H1 (cell line): ENCODE results near the gene NKTR. TPM values are rescaled to one million over a fixed set of nuclear protein-coding genes. Genes with fewer than 3 reads are reported as not detected.
A peak's percentile ranks its signal among the peaks of the same experiment; 100 is the strongest.

Source experiments
- CTCF ChIA-PET: fragments of 300-600 bp; sonication (Branson Sonifier 250); formaldehyde crosslinking; loops from one replicate; lab custom pipeline; 2021; ENCODE audit not compliant: partially characterized antibody; lab: Charles Lee
- POLR2A ChIA-PET: fragments of 300-600 bp; sonication (Branson Sonifier 250); formaldehyde crosslinking; loops from one replicate; lab custom pipeline; 2021; ENCODE audit warnings: inconsistent platforms; ENCODE audit not compliant: partially characterized antibody; lab: Charles Lee
- DNase-seq, 2 experiments: peaks; one replicate each; pipeline versions ENCODE4 v3.0.0 to v3.0.0-alpha.2; 2010 to 2022; ENCODE audit warnings: low spot score in 2 of 2, low read depth in 1 of 2, mixed read lengths in 1 of 2
- FAIRE-seq: peaks from 2 replicates; lab custom pipeline; 2011; peaks lifted over from hg19 to GRCh38; lab: Jason Lieb, UNC
- H2AFZ ChIP-seq: 2 replicates; pipeline ENCODE4 v1.8.1; 2012; ENCODE audit warnings: low read length, inconsistent platforms
- H2AK5ac ChIP-seq: 2 replicates; pipeline ENCODE4 v1.6.1; 2013; ENCODE audit warnings: low read depth, low read length
- H2BK120ac ChIP-seq: replicated peaks from 2 replicates; pipeline ENCODE3; 2013; ENCODE audit warnings: low read depth, low read length, inconsistent platforms
- H2BK12ac ChIP-seq: 2 replicates; pipeline ENCODE4 v1.6.1; 2013; ENCODE audit warnings: low read depth, low read length
- H2BK15ac ChIP-seq: 2 replicates; pipeline ENCODE4 v1.6.1; 2013; ENCODE audit warnings: low read length
- H2BK20ac ChIP-seq: 2 replicates; pipeline ENCODE4 v1.6.1; 2013; ENCODE audit warnings: low read length
- H2BK5ac ChIP-seq: 2 replicates; pipeline ENCODE4 v1.6.1; 2013; ENCODE audit warnings: low read depth, low read length
- H3K14ac ChIP-seq: 2 replicates; pipeline ENCODE4 v1.6.1; 2013; ENCODE audit warnings: inconsistent platforms; ENCODE audit not compliant: insufficient read length
- H3K18ac ChIP-seq: 2 replicates; pipeline ENCODE4 v1.6.1; 2013; ENCODE audit warnings: low read length; ENCODE audit errors: extremely low read depth
- H3K23ac ChIP-seq: 2 replicates; pipeline ENCODE4 v1.6.1; 2013; ENCODE audit warnings: inconsistent platforms; ENCODE audit not compliant: insufficient read length
- H3K23me2 ChIP-seq: 2 replicates; pipeline ENCODE4 v1.6.1; 2013; ENCODE audit warnings: low read depth, low read length
- H3K27ac ChIP-seq: 2 replicates; pipeline ENCODE4 v1.6.1; 2011; ENCODE audit warnings: low read depth, low read length, inconsistent platforms
- H3K27me3 ChIP-seq, 4 experiments: replicated peaks in 1 of 4; 1 replicate in 1 of 4; 2 replicates in 3 of 4; pipeline versions ENCODE4 v1.6.1 to v1.8.1; 2011 to 2013; ENCODE audit warnings: low read length in 3 of 4, mild to moderate bottlenecking in 3 of 4, inconsistent platforms in 2 of 4, mixed read lengths in 2 of 4, moderate library complexity in 1 of 4; ENCODE audit not compliant: control insufficient read depth in 3 of 4, insufficient read depth in 3 of 4; ENCODE audit errors: extremely low read depth in 1 of 4
- H3K36me3 ChIP-seq, 4 experiments: 2 replicates each; pipeline versions ENCODE4 v1.6.1 to v1.8.1; 2011 to 2013; ENCODE audit warnings: mild to moderate bottlenecking in 4 of 4, low read length in 3 of 4, moderate library complexity in 2 of 4, control low read depth in 1 of 4, inconsistent platforms in 1 of 4; ENCODE audit not compliant: insufficient read depth in 4 of 4, control insufficient read depth in 2 of 4
- H3K4ac ChIP-seq: replicated peaks from 2 replicates; pipeline ENCODE3; 2013; ENCODE audit warnings: low read length, low read depth, mixed read lengths, inconsistent platforms; ENCODE audit not compliant: insufficient read length
- H3K4me1 ChIP-seq, 4 experiments: replicated peaks in 1 of 4; 1 replicate in 1 of 4; 2 replicates in 3 of 4; pipeline versions ENCODE4 v1.6.1 to v1.8.1; 2011 to 2013; ENCODE audit warnings: low read length in 3 of 4, inconsistent platforms in 2 of 4, mixed read lengths in 1 of 4; ENCODE audit not compliant: insufficient read depth in 4 of 4, control insufficient read depth in 3 of 4
- H3K4me2 ChIP-seq, 2 experiments: 2 replicates each; pipeline versions ENCODE4 v1.6.1 to v1.8.1; 2011 to 2013; ENCODE audit warnings: low read depth in 2 of 2, low read length in 2 of 2, control low read depth in 1 of 2, inconsistent platforms in 1 of 2, mild to moderate bottlenecking in 1 of 2; ENCODE audit not compliant: insufficient read depth in 1 of 2
- H3K4me3 ChIP-seq, 4 experiments: fragments of 200-600, 300-600 bp in 1 of 4; sonication (generic), shearing (Covaris generic), sonication (Bioruptor Twin) in 1 of 4; 2 replicates each; pipeline versions ENCODE4 v1.5.1 to v1.8.1; 2011 to 2016; ENCODE audit warnings: low read length in 4 of 4, low read depth in 3 of 4, control low read depth in 2 of 4, inconsistent platforms in 2 of 4, mild to moderate bottlenecking in 2 of 4, mixed read lengths in 1 of 4, moderate library complexity in 1 of 4; ENCODE audit not compliant: insufficient read depth in 2 of 4; ENCODE audit errors: extremely low read depth in 1 of 4
- H3K56ac ChIP-seq: replicated peaks from 2 replicates; pipeline ENCODE3; 2013; ENCODE audit warnings: low read depth, mild to moderate bottlenecking, mixed read lengths, low read length, inconsistent platforms; ENCODE audit not compliant: insufficient read length
- H3K79me1 ChIP-seq: 2 replicates; pipeline ENCODE4 v1.6.1; 2013; ENCODE audit warnings: low read depth, low read length, control low read depth
- H3K79me2 ChIP-seq, 2 experiments: 2 replicates each; pipeline versions ENCODE4 v1.6.1 to v1.8.1; 2012 to 2013; ENCODE audit warnings: low read length in 2 of 2, mild to moderate bottlenecking in 2 of 2, inconsistent platforms in 1 of 2; ENCODE audit not compliant: insufficient read depth in 2 of 2, control insufficient read depth in 1 of 2
- H3K9ac ChIP-seq, 4 experiments: replicated peaks in 1 of 4; 1 replicate in 1 of 4; 2 replicates in 3 of 4; pipeline versions ENCODE4 v1.6.1 to v1.8.1; 2011 to 2013; ENCODE audit warnings: low read depth in 3 of 4, low read length in 3 of 4, control low read depth in 2 of 4, mild to moderate bottlenecking in 2 of 4, moderate library complexity in 2 of 4, inconsistent platforms in 1 of 4; ENCODE audit errors: extremely low read depth in 1 of 4
- H3K9me3 ChIP-seq, 2 experiments: 2 replicates each; pipeline versions ENCODE4 v1.6.1 to v1.8.1; 2012 to 2013; ENCODE audit warnings: mild to moderate bottlenecking in 2 of 2, moderate library complexity in 2 of 2, control low read depth in 1 of 2, inconsistent platforms in 1 of 2, low read depth in 1 of 2, low read length in 1 of 2, mixed read lengths in 1 of 2; ENCODE audit not compliant: insufficient read depth in 2 of 2
- H4K20me1 ChIP-seq, 2 experiments: replicated peaks in 1 of 2; 2 replicates each; pipeline versions ENCODE3 to v1.8.1; 2011 to 2013; ENCODE audit warnings: inconsistent platforms in 2 of 2, low read length in 2 of 2, mild to moderate bottlenecking in 1 of 2; ENCODE audit not compliant: insufficient read depth in 2 of 2, control insufficient read depth in 1 of 2
- H4K5ac ChIP-seq: 2 replicates; pipeline ENCODE4 v1.6.1; 2013; ENCODE audit warnings: low read length, low read depth, mixed read lengths, inconsistent platforms; ENCODE audit not compliant: insufficient read length
- H4K8ac ChIP-seq: 2 replicates; pipeline ENCODE4 v1.8.0; 2013; ENCODE audit warnings: mild to moderate bottlenecking, moderate library complexity, low read length, inconsistent platforms; ENCODE audit not compliant: insufficient read depth; ENCODE audit errors: extremely low read depth
- H4K91ac ChIP-seq: replicated peaks from 2 replicates; pipeline ENCODE3; 2013; ENCODE audit warnings: low read length, mixed read lengths, inconsistent platforms; ENCODE audit not compliant: insufficient read length
- BCL11A ChIP-seq, 2 experiments: IDR thresholded peaks; one replicate each; pipeline ENCODE4 v1.6.1; 2011; ENCODE audit warnings: low read depth in 2 of 2, low read length in 2 of 2, mild to moderate bottlenecking in 2 of 2
- CBX5 ChIP-seq: fragments of 300-800, 300-1000 bp; sonication (generic); IDR thresholded peaks from 2 replicates; pipeline ENCODE4 v1.7.1; 2016; ENCODE audit warnings: antibody characterized with exemption, low read length, low read depth
- CTBP2 ChIP-seq: IDR thresholded peaks from 2 replicates; pipeline ENCODE4 v1.7.0; 2011; ENCODE audit warnings: borderline replicate concordance, mild to moderate bottlenecking, moderate library complexity, mixed read lengths, low read length; ENCODE audit not compliant: insufficient read depth, insufficient read length
- CTCF ChIP-seq, 3 experiments: IDR thresholded peaks; 1 replicate in 2 of 3; 2 replicates in 1 of 3; pipeline versions ENCODE4 v1.5.1 to v1.6.1; 2011; ENCODE audit warnings: low read length in 3 of 3, mild to moderate bottlenecking in 3 of 3, inconsistent platforms in 2 of 3, low read depth in 1 of 3, moderate library complexity in 1 of 3; ENCODE audit not compliant: insufficient read depth in 1 of 3; ENCODE audit errors: control extremely low read depth in 1 of 3
- MAFK ChIP-seq: IDR thresholded peaks from 2 replicates; pipeline ENCODE4 v1.6.1; 2012; ENCODE audit warnings: low read depth, mild to moderate bottlenecking, improper control_type of control experiment, low read length
- MAX ChIP-seq: IDR thresholded peaks from 2 replicates; pipeline ENCODE4 v1.6.1; 2012; ENCODE audit warnings: inconsistent platforms
- NRF1 ChIP-seq: IDR thresholded peaks from 2 replicates; pipeline ENCODE4 v1.6.1; 2011; ENCODE audit warnings: mild to moderate bottlenecking, low read depth, low read length, improper control_type of control experiment
- RAD21 ChIP-seq, 2 experiments: IDR thresholded peaks in 1 of 2; conservative IDR thresholded peaks in 1 of 2; 2 replicates each; pipeline ENCODE4 v1.6.1; 2011; ENCODE audit warnings: low read depth in 2 of 2, low read length in 2 of 2, improper control_type of control experiment in 1 of 2, inconsistent platforms in 1 of 2, mild to moderate bottlenecking in 1 of 2, moderate library complexity in 1 of 2
- RXRA ChIP-seq: IDR thresholded peaks from 2 replicates; pipeline ENCODE4 v1.6.1; 2011; ENCODE audit warnings: low read depth, mild to moderate bottlenecking, low read length, moderate library complexity; ENCODE audit not compliant: insufficient read depth
- WGBS, 2 experiments: shearing (Covaris generic) in 1 of 2; methylation state at CpG; one replicate each; pipeline versions ENCODE4 v1.1.6 to v1.1.7; 2013 to 2015; ENCODE audit warnings: low lambda C conversion rate in 2 of 2, mixed read lengths in 2 of 2, inconsistent platforms in 1 of 2, low coverage in 1 of 2, missing lambda C conversion rate in 1 of 2; ENCODE audit not compliant: insufficient replicate concordance in 2 of 2, insufficient coverage in 1 of 2, insufficient read length in 1 of 2; ENCODE audit errors: extremely low coverage in 1 of 2, missing lambda C conversion rate in 1 of 2; 5-methylcytosine and 5-hydroxymethylcytosine counted together
- polyA plus RNA-seq, 7 experiments: library from polyadenylated mRNA; depleted of rRNA in 3 of 7; stranded (reverse) in 5 of 7; unstranded in 2 of 7; fragments of >200 nt in 5 of 7; fragments of 200-250 nt in 2 of 7; gene quantifications; 1 replicate in 5 of 7; 2 replicates in 1 of 7; 4 replicates in 1 of 7; pipeline versions ENCODE4 v1.2.1 to v1.2.3, GENCODE V29; 2011 to 2013; ENCODE audit warnings: missing spikeins in 2 of 7, mixed read lengths in 2 of 7
- total RNA-seq: library from RNA; stranded (reverse); fragmentation: NEBNext Ultra II Directional; extraction: Animal tissue kit (Norgen Biotek cat#: 25700); gene quantifications from 2 replicates; pipeline ENCODE4 v1.2.1, GENCODE V29; 2021

Gene NKTR
- total and polyA plus RNA-seq, 2 of the 8 experiments (the other 6 are each of a cell fraction or from before 2014, with no cell fraction given), result 24.1 to 62.2 TPM

GRCh38 chr3:42635111-42635510 lies 34.6 kb downstream of the NKTR start:
- ChIA-PET POLR2A (no interaction called here), CTCF (interaction anchor here (1.0 to 1.1 kb wide), 2 partner anchors 120 to 194 kb away, joined by 3 to 4 read pairs; no protein-coding TSS in a partner anchor)
- Histone ChIP-seq H2BK20ac (no peak overlapping the region), H2BK12ac (no peak overlapping the region), H3K23me2 (no peaks in the 10 kb centered on the region), H2AK5ac (no peak overlapping the region), H3K4ac (no peak overlapping the region), H3K9me3 (no peaks in the 10 kb centered on the region), H3K79me2 (0 out of 4 replicates have a peak, but pooled peaks cover 0 to 4% of the 10 kb centered on the region in 2 experiments), H3K79me1 (no peaks in the 10 kb centered on the region; the same call in 1 of the 2 replicates), H3K27ac (no peak overlapping the region), H3K27me3 (no peaks in the 10 kb centered on the region), H2AFZ (no peak overlapping the region), H4K20me1 (peaks cover 2 to 4% of the 10 kb centered on the region in 2 experiments), H3K23ac (no peak overlapping the region), H2BK120ac (no peak overlapping the region), H3K4me3 (no peak overlapping the region), H3K4me2 (no peak overlapping the region), H3K14ac (no peak overlapping the region), H3K4me1 (peaks cover 0 to 12% (median 9%) of the 10 kb centered on the region in 4 experiments; a peak in 5 of 7 replicates), H3K18ac (no peak overlapping the region), H3K56ac (no peak overlapping the region), H2BK15ac (no peak overlapping the region), H3K9ac (no peak overlapping the region), H3K36me3 (peaks cover 40 to 94% (median 72%) of the 10 kb centered on the region in 4 experiments), H4K91ac (no peak overlapping the region), H4K8ac (no peak overlapping the region), H2BK5ac (no peak overlapping the region), H4K5ac (no peak overlapping the region)
- DNase-seq (no peak), FAIRE-seq (no peak)
- TF ChIP-seq RAD21 (IDR thresholded peaks at IDR 0.05 in 1 of 2, conservative IDR thresholded peaks at IDR 0.05 in 1 of 2; ENCODE audit: low read depth in 2 of 2, low read length in 2 of 2) (peak in 1 of 2 experiments; percentile 3; a peak in 1 of 4 replicates), BCL11A (IDR thresholded peaks at IDR 0.05; ENCODE audit: low read depth in 2 of 2, low read length in 2 of 2) (no peak), MAFK (no peak), CTCF (IDR thresholded peaks at IDR 0.05; ENCODE audit: control extremely low read depth in 1 of 3, insufficient read depth in 1 of 3, low read depth in 1 of 3, low read length in 3 of 3) (peak in 1 of 3 experiments; percentile 21; a peak in 1 of 4 replicates), MAX (no peak), NRF1 (no peak), RXRA (no peak), CBX5 (no peak), CTBP2 (no peak)
- 95% methylated on average over 2 of the region's 2 CpGs; no CpG with 5 or more reads in 1 of the 2 experiments for WGBS, 2 experiments
